HG02970 (cell line): Measurements from ENCODE around the gene RAC2.

Experiments used
- ATAC-seq: cut with Tn5 transposase; IDR thresholded peaks from one replicate; pipeline ENCODE4 v1.9.1; 2021; ENCODE audit warnings: mild to moderate bottlenecking, moderate library complexity, moderate number of reproducible peaks; ENCODE audit not compliant: unreplicated experiment, low FRiP score

Gene RAC2

DNA sequence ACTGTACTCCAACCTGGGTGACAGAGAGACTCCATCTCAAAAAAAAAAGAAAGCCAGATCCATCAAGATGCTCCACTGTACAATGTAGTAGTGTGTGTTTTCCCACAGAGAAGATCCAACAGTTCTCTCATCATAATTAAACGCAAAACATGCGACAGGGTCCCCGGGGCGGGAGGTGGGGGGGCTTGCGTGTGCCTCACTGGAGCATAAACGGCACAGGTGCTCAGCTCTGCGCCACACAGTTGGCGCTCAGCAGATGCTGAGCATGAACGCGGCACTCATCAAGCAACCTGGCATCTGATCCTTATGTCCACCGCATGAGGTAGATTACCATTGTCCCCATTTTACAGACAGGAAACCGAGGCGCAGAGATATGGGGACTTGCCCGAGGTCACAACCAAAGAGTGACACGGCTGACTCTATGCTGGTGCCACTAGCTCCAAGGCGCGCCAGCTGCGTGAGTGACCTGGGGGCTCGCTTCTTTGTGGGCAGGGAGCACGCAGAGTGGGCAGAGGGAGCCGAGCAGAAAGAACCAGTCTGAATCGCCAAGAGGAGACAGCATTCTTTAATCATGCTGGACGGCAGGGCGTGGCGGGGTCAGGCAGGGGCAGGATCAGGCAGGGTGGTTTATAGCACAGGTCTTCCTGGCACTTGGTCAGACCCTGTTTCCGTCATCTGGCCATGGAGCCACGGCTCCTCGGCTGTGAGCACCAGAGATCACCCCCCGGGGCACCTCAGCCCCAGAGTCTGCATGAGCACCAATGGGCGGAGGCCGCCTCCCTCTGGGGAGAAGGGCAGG, 64.2 kb downstream of the RAC2 start:
- no peak for ATAC-seq

DNA sequence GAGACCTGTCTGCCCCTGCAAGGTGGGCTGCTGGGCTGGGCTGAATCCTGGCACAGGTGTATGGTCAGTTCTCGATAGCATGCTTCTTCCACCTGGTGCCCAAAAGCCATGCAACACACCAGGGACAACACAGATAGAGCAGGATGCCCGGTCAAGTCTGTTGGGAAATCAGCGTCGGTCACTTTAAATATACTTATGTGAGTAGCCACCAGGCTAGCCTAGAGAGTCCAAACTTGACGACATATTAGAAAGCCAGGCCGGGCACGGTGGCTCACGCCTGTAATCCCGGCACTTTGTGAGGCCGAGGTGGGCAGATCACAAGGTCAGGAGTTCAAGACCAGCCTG, 65.0 kb downstream of the RAC2 start:
- ATAC-seq: no peak

DNA sequence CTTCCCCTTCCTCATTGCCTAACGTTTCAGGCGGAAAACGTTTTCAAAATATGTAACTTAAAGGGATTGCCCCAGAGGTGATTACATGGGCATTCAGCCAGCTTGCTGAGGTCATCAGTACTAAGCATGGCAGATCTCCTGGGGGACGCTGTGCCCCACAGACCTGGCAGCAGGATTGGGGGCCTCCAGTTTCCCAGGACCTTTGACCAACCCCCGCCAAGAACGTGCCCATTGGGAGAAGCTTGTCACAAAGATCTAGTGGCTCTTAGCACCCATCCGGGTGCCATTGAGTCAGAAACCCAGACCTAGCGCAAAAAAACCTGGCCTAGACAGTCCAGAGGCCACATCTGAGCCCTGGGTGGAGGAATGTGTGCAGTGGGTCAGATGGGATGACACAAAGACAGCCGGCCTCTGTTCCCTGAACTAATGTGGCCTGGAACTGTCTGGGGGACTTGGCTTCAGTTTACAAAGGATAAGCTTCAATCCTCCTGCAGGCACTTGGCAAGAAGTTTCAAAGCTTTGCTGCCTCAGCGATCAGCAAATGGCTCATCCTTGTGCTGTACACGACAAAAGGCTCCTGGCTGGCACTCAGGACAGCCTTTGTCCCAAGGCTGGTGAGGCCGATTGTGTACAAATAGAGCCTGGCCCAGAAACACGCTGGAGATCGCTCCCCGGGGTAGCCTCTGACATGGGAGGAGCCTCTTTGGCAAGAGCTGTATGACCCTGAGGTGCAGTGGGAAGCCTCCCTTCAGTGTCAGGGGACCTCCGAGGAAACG, 65.5 kb downstream of the RAC2 start:
- no peak for ATAC-seq

GRCh38 chr22:37177755-37178154, 66.3 kb downstream of the RAC2 start:
- ATAC-seq: no peak

- no peak for ATAC-seq
Observed at GRCh38 chr22:37177221-37177620, 66.8 kb downstream of the RAC2 start.

GRCh38 chr22:37176464-37177061, 67.5 kb downstream of the RAC2 start:
- ATAC-seq: no peak

GRCh38 chr22:37175414-37176281, 68.4 kb downstream of the RAC2 start:
- ATAC-seq: no peak
